ENCODE results near the gene FMO1.
A peak's percentile ranks its signal among the peaks of the same experiment; 100 is the strongest.

Gene FMO1

DNA sequence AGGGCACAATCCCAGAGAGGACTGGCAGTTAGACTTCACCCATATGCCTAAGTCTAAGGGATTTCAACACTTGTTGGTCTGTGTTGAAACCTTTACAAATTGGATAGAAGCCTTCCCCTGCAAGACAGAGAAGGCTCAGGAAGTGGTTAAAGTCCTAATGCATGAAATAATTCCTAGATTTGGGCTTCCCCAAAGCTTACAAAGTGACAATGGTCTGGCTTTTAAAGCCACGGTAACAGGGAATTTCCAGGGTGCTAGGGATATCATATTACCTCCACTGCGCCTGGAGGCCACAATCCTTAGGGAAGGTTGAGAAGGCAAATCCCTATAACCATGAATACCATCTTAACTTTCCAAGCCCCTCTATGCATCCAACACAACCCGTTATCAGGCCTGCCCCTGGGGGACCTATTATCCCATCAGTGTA is 62.4 kb downstream of the FMO1 start:
- no peaks in the 10 kb centered on the region for H3K9me3 ChIP-seq (ENCODE audit: control insufficient read depth in 2 of 2, low read length in 2 of 2)
- H3K36me3 ChIP-seq (ENCODE audit: control insufficient read depth in 2 of 2, insufficient read depth in 2 of 2, low read length in 2 of 2) = no peaks in the 10 kb centered on the region
- no peak overlapping the region for H3K9ac ChIP-seq (ENCODE audit: low read length in 2 of 2)
- H3K27me3 ChIP-seq (ENCODE audit: control insufficient read depth in 1 of 2, insufficient read depth in 2 of 2, low read length in 2 of 2) = no peaks in the 10 kb centered on the region
- H3K4me3 ChIP-seq (ENCODE audit: low read length in 2 of 2) = no peak overlapping the region
- no peak overlapping the region for H3K27ac ChIP-seq (ENCODE audit: low read length)
- no peaks in the 10 kb centered on the region for H3K4me1 ChIP-seq (ENCODE audit: control insufficient read depth, insufficient read depth, low read length)

DNA sequence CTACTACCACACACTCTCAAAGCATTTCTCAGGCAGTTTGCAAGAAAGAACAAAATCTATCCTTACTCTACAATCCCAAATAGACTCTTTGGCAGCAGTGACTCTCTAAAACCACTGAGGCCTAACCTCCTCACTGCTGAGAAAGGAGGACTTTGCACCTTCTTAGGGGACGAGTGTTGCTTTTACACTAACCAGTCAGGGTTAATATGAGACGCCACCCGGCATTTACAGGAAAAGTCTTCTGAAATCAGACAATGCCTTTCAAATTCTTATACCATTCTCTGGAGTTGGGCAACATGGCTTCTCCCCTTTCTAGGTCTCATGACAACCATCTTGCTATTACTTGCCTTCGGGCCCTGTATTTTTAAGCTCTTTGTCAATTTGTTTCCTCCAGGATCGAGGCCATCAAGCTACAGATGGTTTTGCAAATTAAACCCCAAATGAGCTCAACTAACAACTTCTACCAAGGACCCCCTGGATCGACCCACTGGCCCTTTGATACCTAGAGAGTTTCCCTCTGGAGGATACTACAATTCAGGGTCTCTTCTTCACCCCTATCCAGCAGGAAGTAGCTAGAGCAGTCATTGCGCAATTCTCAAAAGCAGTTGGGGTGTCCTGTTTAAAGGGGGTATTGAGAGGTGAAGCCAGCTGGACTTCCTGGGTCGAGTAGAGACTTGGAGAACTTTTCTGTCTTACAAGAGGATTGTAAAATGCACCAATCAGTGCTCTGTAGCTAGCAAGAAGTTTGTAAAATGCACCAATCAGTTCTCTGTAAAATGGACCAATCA is 63.7 kb downstream of the FMO1 start:
- H3K9ac ChIP-seq (ENCODE audit: low read length in 2 of 2) = no peak overlapping the region
- no peaks in the 10 kb centered on the region for H3K4me1 ChIP-seq (ENCODE audit: control insufficient read depth, insufficient read depth, low read length)
- no peak overlapping the region for H3K27ac ChIP-seq (ENCODE audit: low read length)
- no peak overlapping the region for H3K4me3 ChIP-seq (ENCODE audit: low read length in 2 of 2)
- H3K27me3 ChIP-seq (ENCODE audit: control insufficient read depth in 1 of 2, insufficient read depth in 2 of 2, low read length in 2 of 2) = no peaks in the 10 kb centered on the region
- H3K36me3 ChIP-seq (ENCODE audit: control insufficient read depth in 2 of 2, insufficient read depth in 2 of 2, low read length in 2 of 2) = no peaks in the 10 kb centered on the region
- no peaks in the 10 kb centered on the region for H3K9me3 ChIP-seq (ENCODE audit: control insufficient read depth in 2 of 2, low read length in 2 of 2)

- H3K27ac ChIP-seq (ENCODE audit: low read length) = no peak overlapping the region
- H3K27me3 ChIP-seq (ENCODE audit: control insufficient read depth in 1 of 2, insufficient read depth in 2 of 2, low read length in 2 of 2) = no peaks in the 10 kb centered on the region
- peak overlapping the region in 1 of 2 donors; percentile 7 for H3K4me3 ChIP-seq (ENCODE audit: low read length in 2 of 2)
- H3K9me3 ChIP-seq (ENCODE audit: control insufficient read depth in 2 of 2, low read length in 2 of 2) = no peaks in the 10 kb centered on the region
- H3K9ac ChIP-seq (ENCODE audit: low read length in 2 of 2) = no peak overlapping the region
- no peaks in the 10 kb centered on the region for H3K4me1 ChIP-seq (ENCODE audit: control insufficient read depth, insufficient read depth, low read length)
- H3K36me3 ChIP-seq (ENCODE audit: control insufficient read depth in 2 of 2, insufficient read depth in 2 of 2, low read length in 2 of 2) = no peaks in the 10 kb centered on the region
Measured at GRCh38 chr1:171313319-171313834, 65.1 kb downstream of the FMO1 start.

- Histone ChIP-seq H3K27me3 (ENCODE audit: control insufficient read depth in 1 of 2, insufficient read depth in 2 of 2, low read length in 2 of 2) (no peaks in the 10 kb centered on the region), H3K9ac (ENCODE audit: low read length in 2 of 2) (peak within 1 kb of the TSS in 1 of 2 donors; percentile 30), H3K9me3 (ENCODE audit: control insufficient read depth in 2 of 2, low read length in 2 of 2) (peaks cover 0 to 3% of the 10 kb centered on the region in 2 donors), H3K36me3 (ENCODE audit: control insufficient read depth in 2 of 2, insufficient read depth in 2 of 2, low read length in 2 of 2) (peaks cover 0 to 2% of the 10 kb centered on the region in 2 donors), H3K4me3 (ENCODE audit: low read length in 2 of 2) (peak within 1 kb of the TSS; percentile 0 to 9), H3K27ac (ENCODE audit: low read length) (peak within 1 kb of the TSS; percentile 1), H3K4me1 (ENCODE audit: control insufficient read depth, insufficient read depth, low read length) (no peaks in the 10 kb centered on the region)
Measured at GRCh38 chr1:171313835-171314320, 65.6 kb downstream of the FMO1 start, which contains the start of gene FMO4. Gene FMO4, plus strand, starts transcription at chr1:171314183. Its CDS starts 5,643 bp downstream, at chr1:171319826.

DNA sequence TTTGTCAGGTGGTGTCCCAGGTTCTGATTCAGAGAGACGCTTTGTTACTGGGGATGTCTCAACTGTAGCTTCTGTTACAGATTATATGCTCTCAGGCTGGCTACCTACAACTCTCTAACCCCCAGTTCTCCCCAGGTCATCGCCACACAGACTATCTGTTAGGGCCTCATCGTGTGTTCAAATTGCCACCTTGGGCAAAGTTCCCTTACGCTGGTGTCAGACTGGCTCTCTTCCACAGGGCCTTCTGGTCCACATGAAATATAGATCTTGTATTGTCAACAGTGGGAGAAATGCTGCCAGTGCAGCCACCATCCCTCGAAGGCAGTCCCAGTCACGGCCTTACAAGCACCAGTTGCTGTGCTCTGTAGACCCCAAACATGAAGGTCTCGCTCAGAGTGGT is 81.0 kb downstream of the FMO1 start:
- Histone ChIP-seq H3K27ac (ENCODE audit: low read length) (no peak overlapping the region), H3K36me3 (ENCODE audit: control insufficient read depth in 2 of 2, insufficient read depth in 2 of 2, low read length in 2 of 2) (no peaks in the 10 kb centered on the region), H3K4me1 (ENCODE audit: control insufficient read depth, insufficient read depth, low read length) (no peaks in the 10 kb centered on the region), H3K9ac (ENCODE audit: low read length in 2 of 2) (no peak overlapping the region), H3K4me3 (ENCODE audit: low read length in 2 of 2) (no peak overlapping the region), H3K27me3 (ENCODE audit: control insufficient read depth in 1 of 2, insufficient read depth in 2 of 2, low read length in 2 of 2) (no peaks in the 10 kb centered on the region), H3K9me3 (ENCODE audit: control insufficient read depth in 2 of 2, low read length in 2 of 2) (no peaks in the 10 kb centered on the region)

DNA sequence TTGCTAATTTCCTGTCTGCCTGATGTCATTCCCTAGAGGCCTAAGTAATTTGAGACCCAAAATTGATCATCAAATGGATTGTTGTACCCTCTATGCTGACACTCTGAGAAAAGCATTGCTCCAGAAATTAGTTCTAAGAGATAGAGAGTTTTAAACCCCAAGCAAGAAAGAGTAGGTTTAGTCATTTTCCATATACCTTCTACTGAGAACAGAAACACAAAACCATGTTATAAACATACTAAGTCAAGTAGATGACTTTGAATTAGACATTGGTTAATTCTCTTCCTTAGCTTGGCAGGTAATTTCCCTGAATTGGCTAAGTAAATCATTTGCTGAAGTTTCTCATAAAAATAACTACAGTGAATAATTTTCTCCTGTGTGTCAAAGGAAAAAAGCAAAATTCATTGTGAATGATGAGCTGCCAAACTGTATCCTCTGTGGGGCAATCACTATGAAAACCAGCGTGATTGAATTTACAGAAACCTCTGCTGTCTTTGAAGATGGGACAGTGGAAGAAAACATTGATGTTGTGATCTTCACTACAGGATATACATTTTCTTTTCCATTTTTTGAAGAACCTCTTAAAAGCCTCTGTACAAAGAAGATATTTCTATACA is 85.8 kb downstream of the FMO1 start:
- no peak overlapping the region for H3K27ac ChIP-seq (ENCODE audit: low read length)
- no peaks in the 10 kb centered on the region for H3K36me3 ChIP-seq (ENCODE audit: control insufficient read depth in 2 of 2, insufficient read depth in 2 of 2, low read length in 2 of 2)
- H3K4me3 ChIP-seq (ENCODE audit: low read length in 2 of 2) = no peak overlapping the region
- H3K9ac ChIP-seq (ENCODE audit: low read length in 2 of 2) = no peak overlapping the region
- H3K27me3 ChIP-seq (ENCODE audit: control insufficient read depth in 1 of 2, insufficient read depth in 2 of 2, low read length in 2 of 2) = no peaks in the 10 kb centered on the region
- no peaks in the 10 kb centered on the region for H3K4me1 ChIP-seq (ENCODE audit: control insufficient read depth, insufficient read depth, low read length)
- H3K9me3 ChIP-seq (ENCODE audit: control insufficient read depth in 2 of 2, low read length in 2 of 2) = no peaks in the 10 kb centered on the region
